H1 (cell line): Measurements from ENCODE around the gene POLA1. TPM values are rescaled to one million over a fixed set of nuclear protein-coding genes. Genes with fewer than 3 reads are reported as not detected.

ENCODE experiments used
- CBX8 ChIP-seq: fragments of 300-800, 300-1000 bp; sonication (generic); IDR thresholded peaks from 2 replicates; pipeline ENCODE4 v1.7.1; 2016; ENCODE audit warnings: low read depth, low read length, borderline replicate concordance
- CHD1 ChIP-seq: IDR thresholded peaks from 2 replicates; pipeline ENCODE4 v1.6.1; 2012; ENCODE audit warnings: low read depth, low read length, improper control_type of control experiment
- EGR1 ChIP-seq: IDR thresholded peaks from 2 replicates; pipeline ENCODE4 v1.6.1; 2011; ENCODE audit warnings: low read depth, low read length, borderline replicate concordance
- KDM4A ChIP-seq: IDR thresholded peaks from one replicate; pipeline ENCODE4 v1.7.1; 2012; ENCODE audit warnings: low read depth, mild to moderate bottlenecking, moderate library complexity, low read length, inconsistent platforms; ENCODE audit not compliant: severe bottlenecking
- KDM5A ChIP-seq: fragments of 200-600 bp; IDR thresholded peaks from 2 replicates; pipeline ENCODE4 v1.7.1; 2012; ENCODE audit warnings: mild to moderate bottlenecking, low read length, inconsistent platforms, mixed read lengths
- SIX5 ChIP-seq: IDR thresholded peaks from 2 replicates; pipeline ENCODE4 v1.6.1; 2011; ENCODE audit warnings: mild to moderate bottlenecking, low read depth, low read length
- TCF12 ChIP-seq: IDR thresholded peaks from 2 replicates; pipeline ENCODE4 v1.6.1; 2011; ENCODE audit warnings: low read depth, mild to moderate bottlenecking, low read length
- polyA plus RNA-seq, 7 experiments: library from polyadenylated mRNA; depleted of rRNA in 3 of 7; stranded (reverse) in 5 of 7; unstranded in 2 of 7; fragments of >200 nt in 5 of 7; fragments of 200-250 nt in 2 of 7; gene quantifications; 1 replicate in 5 of 7; 2 replicates in 1 of 7; 4 replicates in 1 of 7; pipeline versions ENCODE4 v1.2.1 to v1.2.3, GENCODE V29; 2011 to 2013; ENCODE audit warnings: missing spikeins in 2 of 7, mixed read lengths in 2 of 7
- total RNA-seq: library from RNA; stranded (reverse); fragmentation: NEBNext Ultra II Directional; extraction: Animal tissue kit (Norgen Biotek cat#: 25700); gene quantifications from 2 replicates; pipeline ENCODE4 v1.2.1, GENCODE V29; 2021

The POLA1 gene
- total and polyA plus RNA-seq, 2 of the 8 experiments (the other 6 are each of a cell fraction or from before 2014, with no cell fraction given) = 5.6 to 34.9 TPM

GRCh38 chrX:24668111-24668510 is 25.6 kb upstream of the POLA1 start (continued):
- TF ChIP-seq CHD1 (no peak), KDM5A (no peak), KDM4A (no peak), CBX8 (no peak), EGR1 (no peak), SIX5 (no peak), TCF12 (no peak)
